Fibroblast of villous mesenchyme (primary cell): ENCODE measurements around the gene ABCC12. TPM values are rescaled to one million over a fixed set of nuclear protein-coding genes. Genes with fewer than 3 reads are reported as not detected.

Source experiments
- DNase-seq: peaks from one replicate; pipeline ENCODE4 v3.0.0-alpha.2; 2010; ENCODE audit warnings: low read depth
- H3K4me3 ChIP-seq: 2 replicates; pipeline ENCODE4 v1.5.1; 2011; ENCODE audit warnings: low read depth, mild to moderate bottlenecking, low read length
- total RNA-seq: library from RNA; depleted of rRNA; stranded (reverse); fragments of >200 nt; gene quantifications from 2 replicates; pipeline ENCODE4 v1.2.3, GENCODE V29; 2012
- TF ChIP-seq, protein P1 (sequence below): IDR thresholded peaks from 2 replicates; pipeline ENCODE4 v1.5.1; 2012; ENCODE audit warnings: low read depth, mild to moderate bottlenecking, low read length; ENCODE audit not compliant: insufficient read depth

Gene ABCC12
- total RNA-seq, 1 donor: not detected

DNA sequence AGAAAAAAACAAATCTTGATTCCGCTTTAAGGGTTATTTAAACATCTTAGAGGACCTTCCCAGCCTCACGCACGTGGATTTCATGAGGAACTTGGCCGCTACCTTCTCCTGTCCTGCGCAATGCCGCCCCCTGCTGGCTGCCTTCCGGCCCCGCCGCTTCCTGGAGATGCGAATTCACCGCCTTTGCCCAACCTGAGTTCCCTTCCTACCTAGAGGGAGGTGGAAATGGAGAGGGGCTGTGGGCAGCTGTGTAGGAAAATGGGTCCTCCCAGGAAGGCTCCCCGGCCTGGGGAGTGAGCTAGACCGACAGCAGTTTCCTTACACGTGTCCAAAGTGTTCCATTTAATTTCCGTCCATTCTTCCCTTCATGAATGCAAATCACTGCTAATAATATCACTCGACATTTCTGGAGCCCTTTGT is 1.0 kb upstream of the ABCC12 start:
- TF ChIP-seq, protein P1, sequence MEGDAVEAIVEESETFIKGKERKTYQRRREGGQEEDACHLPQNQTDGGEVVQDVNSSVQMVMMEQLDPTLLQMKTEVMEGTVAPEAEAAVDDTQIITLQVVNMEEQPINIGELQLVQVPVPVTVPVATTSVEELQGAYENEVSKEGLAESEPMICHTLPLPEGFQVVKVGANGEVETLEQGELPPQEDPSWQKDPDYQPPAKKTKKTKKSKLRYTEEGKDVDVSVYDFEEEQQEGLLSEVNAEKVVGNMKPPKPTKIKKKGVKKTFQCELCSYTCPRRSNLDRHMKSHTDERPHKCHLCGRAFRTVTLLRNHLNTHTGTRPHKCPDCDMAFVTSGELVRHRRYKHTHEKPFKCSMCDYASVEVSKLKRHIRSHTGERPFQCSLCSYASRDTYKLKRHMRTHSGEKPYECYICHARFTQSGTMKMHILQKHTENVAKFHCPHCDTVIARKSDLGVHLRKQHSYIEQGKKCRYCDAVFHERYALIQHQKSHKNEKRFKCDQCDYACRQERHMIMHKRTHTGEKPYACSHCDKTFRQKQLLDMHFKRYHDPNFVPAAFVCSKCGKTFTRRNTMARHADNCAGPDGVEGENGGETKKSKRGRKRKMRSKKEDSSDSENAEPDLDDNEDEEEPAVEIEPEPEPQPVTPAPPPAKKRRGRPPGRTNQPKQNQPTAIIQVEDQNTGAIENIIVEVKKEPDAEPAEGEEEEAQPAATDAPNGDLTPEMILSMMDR: peak; percentile 80
- no peak overlapping the region for H3K4me3 ChIP-seq
- DNase-seq: peak; percentile 80

DNA sequence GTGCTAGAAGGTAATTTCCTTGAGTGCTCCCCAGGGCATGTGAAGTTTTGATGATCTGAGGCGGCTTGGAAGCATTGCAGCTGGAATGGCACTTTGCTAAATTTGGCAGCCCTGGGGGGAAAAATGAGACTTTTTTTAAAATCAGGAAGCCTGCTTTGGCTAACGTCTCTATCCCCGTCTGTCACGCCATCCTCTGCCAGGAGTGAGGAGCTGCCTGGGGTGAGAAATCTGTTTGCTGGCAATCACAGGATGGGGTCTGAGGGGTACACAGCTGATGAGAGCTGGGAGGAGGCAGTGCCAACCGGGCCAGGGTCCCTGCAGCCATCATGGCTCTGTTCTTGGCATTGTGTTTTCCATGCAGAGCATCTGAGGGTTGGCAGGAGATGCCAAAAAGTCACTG is 2.0 kb downstream of the ABCC12 start:
- DNase-seq: no peak
- no peak overlapping the region for H3K4me3 ChIP-seq
- TF ChIP-seq, protein P1: no peak

- TF ChIP-seq, protein P1: no peak
- DNase-seq: no peak
- H3K4me3 ChIP-seq: no peak overlapping the region
These were observed 3.6 kb downstream of the ABCC12 start for GRCh38 chr16:48152226-48152625.

DNA sequence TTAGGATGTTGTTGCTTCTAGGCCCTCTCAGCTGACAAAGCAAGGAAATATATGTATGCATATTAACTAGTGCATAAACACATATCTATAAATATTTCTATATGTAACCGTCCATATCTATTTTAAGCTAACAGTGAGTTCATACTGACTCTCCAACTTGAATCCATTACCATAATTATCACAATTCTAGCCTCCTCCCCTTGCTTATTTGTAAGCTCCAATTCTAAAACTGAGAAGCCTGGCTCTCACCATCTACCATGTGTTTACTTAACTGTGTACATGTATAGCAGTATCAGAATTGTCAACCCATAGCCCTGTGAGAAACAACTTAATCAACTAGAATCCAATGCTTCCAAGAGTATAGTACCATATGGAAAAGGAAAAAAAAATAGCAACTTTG is 5.1 kb downstream of the ABCC12 start:
- TF ChIP-seq, protein P1: no peak
- H3K4me3 ChIP-seq: no peak overlapping the region
- DNase-seq: no peak

DNA sequence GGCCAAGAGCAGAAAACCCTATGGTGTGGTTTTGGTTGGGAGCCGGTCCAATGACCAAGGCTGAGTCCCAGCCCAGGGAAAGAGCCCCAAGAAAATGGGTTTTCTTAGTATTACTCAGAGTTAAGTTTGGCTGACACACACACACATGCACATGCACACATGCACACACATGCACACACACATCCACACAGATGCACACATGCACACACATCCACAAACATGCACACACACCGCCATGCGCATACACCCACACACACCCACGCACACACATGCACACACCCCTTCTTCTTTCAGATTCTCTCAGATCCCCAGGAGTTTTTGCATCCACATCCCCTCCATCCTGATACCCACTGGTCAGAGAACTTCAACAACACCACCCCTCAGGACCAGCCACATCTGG is 9.1 kb downstream of the ABCC12 start:
- TF ChIP-seq, protein P1: no peak
- H3K4me3 ChIP-seq: no peak overlapping the region
- DNase-seq: no peak

DNA sequence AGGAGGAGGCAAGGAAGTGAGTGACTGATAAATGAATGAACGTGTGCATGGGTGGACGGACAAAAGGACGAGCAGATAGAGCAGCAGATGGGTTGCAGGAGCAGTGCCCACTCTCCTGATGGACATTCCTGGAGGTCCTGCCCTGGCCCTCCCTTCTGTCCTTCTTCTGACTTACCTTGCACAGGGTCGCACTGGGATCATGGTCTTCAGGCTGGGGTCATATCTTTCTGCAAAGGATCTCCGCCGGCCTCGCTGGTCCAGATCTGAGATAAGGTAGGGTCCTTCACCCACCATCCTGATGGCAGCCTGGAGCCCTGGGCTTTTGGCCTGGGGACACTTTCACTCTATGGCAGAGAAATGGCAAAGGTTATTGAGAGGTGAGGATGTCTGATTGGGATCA is 9.7 kb downstream of the ABCC12 start:
- DNase-seq: no peak
- TF ChIP-seq, protein P1: no peak
- H3K4me3 ChIP-seq: no peak overlapping the region

GRCh38 chr16:48143812-48144368 is 11.9 kb downstream of the ABCC12 start:
- TF ChIP-seq, protein P1: no peak
- DNase-seq: no peak
- no peak overlapping the region for H3K4me3 ChIP-seq
